Tibial nerve (tissue), 4 donors: Measurements from ENCODE around the gene DTX4. TPM values are rescaled to one million over a fixed set of nuclear protein-coding genes. Genes with fewer than 3 reads are reported as not detected.
A peak's percentile ranks its signal among the peaks of the same experiment; 100 is the strongest.

ENCODE experiments used
- DNase-seq, 2 donors: peaks; one replicate each; pipeline ENCODE4 v3.0.0-alpha.2; 2019; ENCODE audit warnings: low spot score in 2 of 2
- H3K27ac ChIP-seq, 4 donors: fragments of 200-600 bp; sonication (generic) in 3 of 4; one replicate each; pipeline ENCODE4 v1.5.1; 2017 to 2019; ENCODE audit warnings: mild to moderate bottlenecking in 1 of 4
- H3K27me3 ChIP-seq, 2 donors: fragments of 200-600 bp; sonication (generic) in 1 of 2; one replicate each; pipeline versions ENCODE4 v1.5.1 to v1.6.0; 2017 to 2019
- H3K36me3 ChIP-seq, 3 donors: fragments of 200-600 bp; sonication (generic); one replicate each; pipeline ENCODE4 v1.5.1; 2018 to 2019
- H3K4me1 ChIP-seq, 4 donors: fragments of 200-600 bp; sonication (generic) in 3 of 4; one replicate each; pipeline ENCODE4 v1.5.1; 2017 to 2019
- H3K4me3 ChIP-seq, 4 donors: fragments of 200-600 bp; sonication (generic) in 3 of 4; one replicate each; pipeline ENCODE4 v1.5.1; 2017 to 2019; ENCODE audit warnings: mild to moderate bottlenecking in 1 of 4, moderate library complexity in 1 of 4
- H3K9me3 ChIP-seq, 4 donors: fragments of 200-600 bp; sonication (generic) in 3 of 4; one replicate each; pipeline ENCODE4 v1.5.1; 2017 to 2019
- EP300 ChIP-seq, 2 donors: sonication (generic); formaldehyde crosslinking; IDR thresholded peaks; one replicate each; pipeline ENCODE4 v1.6.1; 2017; ENCODE audit warnings: antibody characterized with exemption in 2 of 2, mild to moderate bottlenecking in 1 of 2
- POLR2A ChIP-seq, 2 donors: fragments of 450-650 bp; IDR thresholded peaks; one replicate each; pipeline ENCODE4 v1.6.1; 2017; ENCODE audit warnings: antibody characterized with exemption in 2 of 2, mild to moderate bottlenecking in 2 of 2, moderate library complexity in 2 of 2
- WGBS, 2 donors: methylation state at CpG; one replicate each; pipeline ENCODE4 v1.1.5; 2018; 5-methylcytosine and 5-hydroxymethylcytosine counted together
- total RNA-seq, 4 donors: library from RNA; depleted of rRNA; stranded (reverse); fragments of >200 nt; gene quantifications; one replicate each; pipeline ENCODE4 v1.1.0, GENCODE V29; 2016
- TF ChIP-seq, protein P1 (sequence below), 5 experiments: fragments of 200-600 bp in 3 of 5; fragments of 450-650 bp in 2 of 5; sonication (generic) in 3 of 5; IDR thresholded peaks; one replicate each; pipeline ENCODE4 v1.5.1; 2016 to 2019; ENCODE audit warnings: antibody characterized with exemption in 5 of 5, mild to moderate bottlenecking in 3 of 5, moderate library complexity in 2 of 5

Gene DTX4
- total RNA-seq, 4 donors from 2014 or later = 17.7 to 34.5 (median 25.8) TPM

DNA sequence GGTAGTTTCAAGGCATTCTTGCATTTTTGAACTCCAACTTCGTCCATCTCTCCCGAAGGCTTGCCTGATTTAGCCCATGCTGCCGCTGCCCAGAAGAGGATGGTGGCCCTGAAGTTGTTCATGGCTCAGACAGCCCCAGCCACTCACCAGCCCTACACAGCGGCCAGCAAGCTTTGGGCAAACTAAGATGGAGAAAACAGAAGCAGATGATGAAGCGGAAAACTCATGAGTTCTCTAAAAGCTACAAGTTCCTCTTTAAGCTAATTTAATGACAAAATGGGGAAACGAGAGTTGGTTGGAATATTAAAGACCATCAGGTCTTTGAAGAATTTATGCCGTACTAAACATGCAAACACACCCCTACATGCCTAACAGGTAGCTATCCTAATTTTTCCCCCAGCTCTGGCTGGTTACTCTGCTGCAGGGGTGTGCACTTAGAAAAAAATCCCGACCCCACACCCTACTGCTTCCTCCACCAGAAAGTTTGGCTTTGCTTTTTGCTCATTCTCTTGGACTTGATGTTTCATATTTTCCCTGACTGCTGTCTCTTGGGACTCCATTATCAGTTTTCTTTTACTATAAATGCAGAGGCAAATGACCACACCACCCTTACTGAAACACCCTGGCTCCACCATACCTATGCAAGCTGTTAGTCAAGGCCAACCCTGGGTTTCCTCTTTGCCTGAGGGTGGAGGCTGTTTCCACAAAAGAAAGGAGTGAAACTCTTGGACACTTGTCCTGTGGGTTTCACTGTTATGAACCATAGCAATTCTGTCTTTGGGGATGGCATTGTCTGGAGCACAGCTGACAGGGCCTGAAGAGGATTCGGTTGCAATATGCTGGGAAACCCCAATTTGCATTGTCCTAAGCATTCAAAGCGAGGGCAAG is 41.1 kb downstream of the DTX4 start, which contains the start of gene MPEG1:
Gene MPEG1, minus strand, starts transcription at position 184 of the 888 bp plus-strand sequence. Its CDS starts 62 bp downstream, at position 122.
- H3K4me3 ChIP-seq = peak within 1 kb of the TSS in 2 of 4 donors; percentile 20 to 47
- H3K27me3 ChIP-seq = no peaks in the 10 kb centered on the region
- no peak for DNase-seq
- no peaks in the 10 kb centered on the region for H3K9me3 ChIP-seq
- 74 to 80% methylated on average over 10 of the region's 10 CpGs for WGBS, 2 donors
- TF ChIP-seq, protein P1, sequence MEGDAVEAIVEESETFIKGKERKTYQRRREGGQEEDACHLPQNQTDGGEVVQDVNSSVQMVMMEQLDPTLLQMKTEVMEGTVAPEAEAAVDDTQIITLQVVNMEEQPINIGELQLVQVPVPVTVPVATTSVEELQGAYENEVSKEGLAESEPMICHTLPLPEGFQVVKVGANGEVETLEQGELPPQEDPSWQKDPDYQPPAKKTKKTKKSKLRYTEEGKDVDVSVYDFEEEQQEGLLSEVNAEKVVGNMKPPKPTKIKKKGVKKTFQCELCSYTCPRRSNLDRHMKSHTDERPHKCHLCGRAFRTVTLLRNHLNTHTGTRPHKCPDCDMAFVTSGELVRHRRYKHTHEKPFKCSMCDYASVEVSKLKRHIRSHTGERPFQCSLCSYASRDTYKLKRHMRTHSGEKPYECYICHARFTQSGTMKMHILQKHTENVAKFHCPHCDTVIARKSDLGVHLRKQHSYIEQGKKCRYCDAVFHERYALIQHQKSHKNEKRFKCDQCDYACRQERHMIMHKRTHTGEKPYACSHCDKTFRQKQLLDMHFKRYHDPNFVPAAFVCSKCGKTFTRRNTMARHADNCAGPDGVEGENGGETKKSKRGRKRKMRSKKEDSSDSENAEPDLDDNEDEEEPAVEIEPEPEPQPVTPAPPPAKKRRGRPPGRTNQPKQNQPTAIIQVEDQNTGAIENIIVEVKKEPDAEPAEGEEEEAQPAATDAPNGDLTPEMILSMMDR (IDR thresholded peaks at IDR 0.05) = no peak
- peak in 1 of 2 donors; percentile 54 for TF ChIP-seq EP300 (IDR thresholded peaks at IDR 0.05)
- no peak for TF ChIP-seq POLR2A (IDR thresholded peaks at IDR 0.05)
- H3K36me3 ChIP-seq = no peaks in the 10 kb centered on the region
- peak within 1 kb of the TSS in 2 of 4 donors; percentile 24 to 55 for H3K27ac ChIP-seq
- H3K4me1 ChIP-seq = peaks cover 0 to 40% (median 22%) of the 10 kb centered on the region in 4 donors

DNA sequence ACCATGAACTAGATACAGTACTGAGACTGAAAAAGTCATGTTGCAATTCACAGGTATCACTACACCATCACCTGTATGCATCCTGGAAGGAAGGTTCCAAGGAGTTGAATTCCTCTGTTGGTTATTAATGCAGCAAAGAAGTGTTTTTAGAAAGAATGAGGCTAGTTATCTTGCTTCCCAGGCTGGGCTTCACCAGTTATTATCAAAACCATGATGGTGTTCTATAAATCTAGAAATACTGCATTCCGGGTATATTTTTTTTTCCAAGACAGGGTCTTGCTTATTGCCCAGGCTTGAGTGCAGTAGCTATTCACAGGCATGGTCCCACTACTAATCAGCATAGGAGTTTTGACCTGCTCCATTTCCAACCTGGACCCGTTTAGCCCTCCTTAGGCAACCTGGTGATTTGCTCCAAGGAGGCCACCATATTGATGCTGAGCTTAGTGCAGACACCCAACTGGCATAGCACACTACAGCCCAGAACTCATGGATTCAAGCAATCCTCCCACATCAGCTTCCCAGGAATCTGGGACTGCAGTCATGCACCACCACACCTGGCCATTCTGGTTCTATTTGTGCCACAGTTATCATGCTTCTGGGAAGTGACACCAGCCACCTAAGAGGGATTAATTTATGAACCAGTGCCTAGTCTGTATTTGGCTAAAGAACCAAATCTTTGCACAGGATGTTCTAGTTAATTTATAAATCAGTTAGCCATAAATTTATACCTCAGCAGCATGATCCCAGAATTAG is 42.4 kb downstream of the DTX4 start:
- peaks cover 0 to 31% (median 15%) of the 10 kb centered on the region in 4 donors for H3K4me1 ChIP-seq
- H3K9me3 ChIP-seq = no peaks in the 10 kb centered on the region
- 93 to 100% methylated on average over 2 of the region's 2 CpGs for WGBS, 2 donors
- no peak for DNase-seq
- no peak overlapping the region for H3K27ac ChIP-seq
- no peak overlapping the region for H3K4me3 ChIP-seq
- TF ChIP-seq EP300 (IDR thresholded peaks at IDR 0.05) (no peak), POLR2A (IDR thresholded peaks at IDR 0.05) (no peak)
- TF ChIP-seq, protein P1 (IDR thresholded peaks at IDR 0.05) = no peak
- H3K27me3 ChIP-seq = no peaks in the 10 kb centered on the region
- no peaks in the 10 kb centered on the region for H3K36me3 ChIP-seq

DNA sequence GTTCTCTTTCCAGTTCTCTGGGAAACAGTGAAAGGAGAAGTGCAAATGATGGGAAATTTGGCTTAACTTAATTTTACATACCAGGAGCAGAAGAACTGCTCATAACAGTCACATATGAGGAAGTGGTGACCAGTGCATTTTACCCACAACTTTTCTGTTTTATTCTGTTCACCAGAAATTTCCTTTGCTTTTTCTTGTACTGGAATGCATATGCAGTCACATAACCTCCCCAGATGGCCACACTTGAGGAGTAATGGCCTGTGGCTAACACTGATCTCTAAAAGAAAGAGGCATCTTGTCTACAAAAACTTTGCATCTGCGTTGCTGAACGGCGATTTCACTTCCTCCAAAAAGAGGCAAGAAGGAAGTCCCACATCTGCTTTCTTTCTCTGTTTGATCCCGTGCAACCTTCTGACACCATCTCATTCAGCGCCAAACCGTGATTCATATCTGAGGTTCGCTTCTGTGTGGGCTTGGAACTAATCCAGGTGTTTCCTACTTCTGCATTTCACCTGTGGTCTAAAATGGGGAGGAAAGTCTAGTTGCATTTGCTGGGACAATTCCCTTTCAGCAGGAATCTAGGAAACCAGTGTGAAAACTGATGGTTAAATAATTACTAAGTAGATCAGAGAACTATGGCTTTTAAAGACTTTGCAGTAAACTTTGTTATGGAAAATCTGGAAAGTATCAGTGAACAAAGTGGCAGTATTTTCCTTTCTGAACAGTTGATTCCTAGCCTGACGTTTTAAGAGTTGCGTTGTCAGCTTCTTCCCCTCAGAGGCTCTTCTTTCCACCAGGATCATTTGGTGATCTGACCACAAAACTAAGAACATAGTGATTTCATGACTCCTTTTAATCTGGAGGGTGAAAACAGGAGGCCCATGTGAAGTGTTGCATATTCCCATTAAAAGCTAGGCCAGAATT is 45.0 kb downstream of the DTX4 start:
- 32 to 44% methylated on average over 9 of the region's 9 CpGs for WGBS, 2 donors
- Histone ChIP-seq H3K9me3 (no peaks in the 10 kb centered on the region), H3K4me3 (no peak overlapping the region), H3K36me3 (no peaks in the 10 kb centered on the region), H3K4me1 (peaks cover 0 to 54% (median 17%) of the 10 kb centered on the region in 4 donors), H3K27me3 (no peaks in the 10 kb centered on the region), H3K27ac (peak overlapping the region in 3 of 4 donors; percentile 31 to 82 (median 73))
- DNase-seq = peak; percentile 53 to 89
- TF ChIP-seq, protein P1 (IDR thresholded peaks at IDR 0.05) = no peak
- TF ChIP-seq EP300 (IDR thresholded peaks at IDR 0.05) = peak in 1 of 2 donors; percentile 84
- TF ChIP-seq POLR2A (IDR thresholded peaks at IDR 0.05) = no peak

DNA sequence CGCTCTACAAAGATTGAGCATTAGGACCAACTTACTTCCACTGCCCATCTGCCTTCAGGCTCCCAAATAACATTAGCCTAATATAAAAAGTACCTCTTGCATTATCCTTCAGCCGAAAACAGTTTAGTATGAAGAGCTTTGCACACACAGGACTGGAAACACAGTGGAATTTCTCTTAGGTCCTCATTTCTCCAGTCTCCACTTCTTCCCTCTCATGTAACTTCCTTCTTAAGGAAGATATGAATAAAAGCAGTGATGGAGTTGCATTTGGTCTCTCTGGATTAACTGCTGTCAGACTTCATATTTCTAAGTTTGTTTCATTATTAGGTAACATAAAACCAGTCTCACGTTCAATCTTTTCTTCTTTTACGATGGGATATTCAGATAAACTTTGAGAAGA is 46.4 kb downstream of the DTX4 start:
- WGBS, 2 donors = 92% methylated on average over 4 of the region's 4 CpGs
- no peaks in the 10 kb centered on the region for H3K9me3 ChIP-seq
- H3K27ac ChIP-seq = peak overlapping the region in 2 of 4 donors; percentile 73 to 82
- H3K4me3 ChIP-seq = no peak overlapping the region
- DNase-seq = no peak
- TF ChIP-seq POLR2A (IDR thresholded peaks at IDR 0.05) (no peak), EP300 (IDR thresholded peaks at IDR 0.05) (no peak)
- TF ChIP-seq, protein P1 (IDR thresholded peaks at IDR 0.05) = no peak
- H3K4me1 ChIP-seq = peaks cover 0 to 64% (median 19%) of the 10 kb centered on the region in 4 donors
- H3K36me3 ChIP-seq = no peaks in the 10 kb centered on the region
- H3K27me3 ChIP-seq = no peaks in the 10 kb centered on the region
